ENCODE data around the gene ZNF649.

ZNF649 gene

DNA sequence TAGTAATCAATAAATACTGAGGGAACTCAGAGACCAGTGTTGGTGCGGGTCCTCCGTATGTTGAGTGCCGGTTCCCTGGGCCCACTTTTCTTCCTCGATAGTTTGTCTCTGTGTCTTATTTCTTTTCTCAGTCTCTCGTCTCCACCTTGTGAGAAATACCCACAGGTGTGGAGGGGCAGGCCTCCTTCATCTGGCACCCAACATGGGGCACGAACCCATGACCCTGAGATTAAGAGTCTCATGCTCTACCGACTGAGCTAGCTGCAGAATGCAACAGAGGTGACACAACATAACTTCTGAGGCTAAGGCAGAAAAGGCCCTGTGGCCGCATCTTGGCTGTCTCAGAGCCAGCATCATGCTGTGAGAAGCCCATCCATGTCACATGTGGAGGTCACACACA is 17.1 kb upstream of the ZNF649 start:
- H3K4me3 ChIP-seq (ENCODE audit: low read depth, low read length) = no peak overlapping the region
- POLR2A ChIA-PET = no interaction called here
- H3K36me3 ChIP-seq (ENCODE audit: control insufficient read depth in 2 of 2, insufficient read depth in 1 of 2, low read length in 2 of 2) = no peaks in the 10 kb centered on the region
- CTCF ChIA-PET = no interaction called here
- H3K27ac ChIP-seq (ENCODE audit: extremely low read depth, low read depth, low read length) = no peak overlapping the region
- no peaks in the 10 kb centered on the region for H3K9me3 ChIP-seq (ENCODE audit: control insufficient read depth, insufficient read depth, low read depth, low read length)
- H3K4me1 ChIP-seq (ENCODE audit: control insufficient read depth, insufficient read depth, low read length) = no peaks in the 10 kb centered on the region
- TF ChIP-seq SCRT2 (tag by site-specific recombination; IDR thresholded peaks at IDR 0.05) (peak; percentile 50), ZNF548 (tag by site-specific recombination; IDR thresholded peaks at IDR 0.05) (no peak), ZNF560 (tag by site-specific recombination; IDR thresholded peaks at IDR 0.05; ENCODE audit: borderline replicate concordance) (no peak), TRIM28 (IDR thresholded peaks at IDR 0.05; ENCODE audit: borderline replicate concordance, low read length) (peak; percentile 32; the same call in 1 of the 2 replicates), SETDB1 (IDR thresholded peaks at IDR 0.05; ENCODE audit: insufficient read length, low read length) (peak; percentile 91)

DNA sequence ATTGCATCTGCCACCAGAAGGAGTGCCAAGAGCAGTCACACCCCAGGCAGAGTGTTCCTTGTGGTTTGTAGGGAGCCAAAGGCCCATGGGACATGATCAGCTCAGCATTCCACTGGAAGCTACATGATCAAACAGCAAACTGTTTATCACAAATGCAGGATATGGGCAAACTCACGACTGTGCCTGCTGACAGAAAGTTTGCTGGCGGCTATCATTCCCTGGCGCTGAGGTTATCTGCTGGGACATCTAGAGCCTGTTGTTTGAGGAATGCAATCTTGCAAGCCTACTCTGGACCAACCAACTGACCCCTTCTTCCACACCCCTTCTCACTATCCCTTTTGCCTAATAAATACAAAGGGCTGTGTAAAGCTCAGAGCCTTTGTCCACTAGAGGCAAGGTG is 14.8 kb upstream of the ZNF649 start:
- Histone ChIP-seq H3K27ac (ENCODE audit: extremely low read depth, low read depth, low read length) (no peak overlapping the region), H3K9me3 (ENCODE audit: control insufficient read depth, insufficient read depth, low read depth, low read length) (no peaks in the 10 kb centered on the region), H3K36me3 (ENCODE audit: control insufficient read depth in 2 of 2, insufficient read depth in 1 of 2, low read length in 2 of 2) (no peaks in the 10 kb centered on the region), H3K4me3 (ENCODE audit: low read depth, low read length) (no peak overlapping the region), H3K4me1 (ENCODE audit: control insufficient read depth, insufficient read depth, low read length) (no peaks in the 10 kb centered on the region)
- CTCF ChIA-PET = no interaction called here
- no peak for TF ChIP-seq ZIC2 (tag by site-specific recombination; IDR thresholded peaks at IDR 0.05)
- no peak for TF ChIP-seq ZBTB8A (tag by site-specific recombination; IDR thresholded peaks at IDR 0.05)
- TF ChIP-seq ZNF175 (tag by site-specific recombination; IDR thresholded peaks at IDR 0.05) = no peak
- TF ChIP-seq ZNF223 (tag by site-specific recombination; IDR thresholded peaks at IDR 0.05) = no peak
- TF ChIP-seq, protein P1, sequence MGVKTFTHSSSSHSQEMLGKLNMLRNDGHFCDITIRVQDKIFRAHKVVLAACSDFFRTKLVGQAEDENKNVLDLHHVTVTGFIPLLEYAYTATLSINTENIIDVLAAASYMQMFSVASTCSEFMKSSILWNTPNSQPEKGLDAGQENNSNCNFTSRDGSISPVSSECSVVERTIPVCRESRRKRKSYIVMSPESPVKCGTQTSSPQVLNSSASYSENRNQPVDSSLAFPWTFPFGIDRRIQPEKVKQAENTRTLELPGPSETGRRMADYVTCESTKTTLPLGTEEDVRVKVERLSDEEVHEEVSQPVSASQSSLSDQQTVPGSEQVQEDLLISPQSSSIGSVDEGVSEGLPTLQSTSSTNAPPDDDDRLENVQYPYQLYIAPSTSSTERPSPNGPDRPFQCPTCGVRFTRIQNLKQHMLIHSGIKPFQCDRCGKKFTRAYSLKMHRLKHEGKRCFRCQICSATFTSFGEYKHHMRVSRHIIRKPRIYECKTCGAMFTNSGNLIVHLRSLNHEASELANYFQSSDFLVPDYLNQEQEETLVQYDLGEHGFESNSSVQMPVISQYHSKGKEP (tag by site-specific recombination; IDR thresholded peaks at IDR 0.05) = no peak
- TF ChIP-seq YY1 (tag by site-specific recombination; IDR thresholded peaks at IDR 0.05) = no peak
- POLR2A ChIA-PET = no interaction called here

DNA sequence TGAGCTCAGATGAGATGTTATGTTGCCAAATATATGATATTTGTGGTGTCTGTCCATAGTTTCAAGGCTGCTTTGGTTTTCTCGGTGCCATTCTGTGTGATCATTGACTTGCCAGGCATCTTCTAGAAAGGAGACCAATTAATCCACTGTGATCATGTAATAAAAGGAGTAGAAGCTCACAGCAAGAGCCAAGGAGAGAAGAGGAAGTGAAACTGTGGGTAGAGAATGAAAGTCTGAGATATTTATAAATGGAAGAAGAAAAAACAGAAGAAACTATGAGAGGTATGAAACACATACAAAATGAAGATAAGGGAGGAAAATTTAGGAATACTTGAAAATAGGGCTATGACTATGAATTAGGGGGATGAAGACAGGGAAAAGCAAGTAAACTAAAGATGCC is 11.3 kb upstream of the ZNF649 start:
- CTCF ChIA-PET = interaction anchor here (0.6 kb wide), 1 partner anchor 321 kb away, joined by 3 read pairs; no protein-coding TSS in a partner anchor
- TF ChIP-seq, protein P2, sequence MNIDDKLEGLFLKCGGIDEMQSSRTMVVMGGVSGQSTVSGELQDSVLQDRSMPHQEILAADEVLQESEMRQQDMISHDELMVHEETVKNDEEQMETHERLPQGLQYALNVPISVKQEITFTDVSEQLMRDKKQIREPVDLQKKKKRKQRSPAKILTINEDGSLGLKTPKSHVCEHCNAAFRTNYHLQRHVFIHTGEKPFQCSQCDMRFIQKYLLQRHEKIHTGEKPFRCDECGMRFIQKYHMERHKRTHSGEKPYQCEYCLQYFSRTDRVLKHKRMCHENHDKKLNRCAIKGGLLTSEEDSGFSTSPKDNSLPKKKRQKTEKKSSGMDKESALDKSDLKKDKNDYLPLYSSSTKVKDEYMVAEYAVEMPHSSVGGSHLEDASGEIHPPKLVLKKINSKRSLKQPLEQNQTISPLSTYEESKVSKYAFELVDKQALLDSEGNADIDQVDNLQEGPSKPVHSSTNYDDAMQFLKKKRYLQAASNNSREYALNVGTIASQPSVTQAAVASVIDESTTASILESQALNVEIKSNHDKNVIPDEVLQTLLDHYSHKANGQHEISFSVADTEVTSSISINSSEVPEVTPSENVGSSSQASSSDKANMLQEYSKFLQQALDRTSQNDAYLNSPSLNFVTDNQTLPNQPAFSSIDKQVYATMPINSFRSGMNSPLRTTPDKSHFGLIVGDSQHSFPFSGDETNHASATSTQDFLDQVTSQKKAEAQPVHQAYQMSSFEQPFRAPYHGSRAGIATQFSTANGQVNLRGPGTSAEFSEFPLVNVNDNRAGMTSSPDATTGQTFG (tag by site-specific recombination; IDR thresholded peaks at IDR 0.05; ENCODE audit: borderline replicate concordance) = no peak
- TF ChIP-seq ZNF585B (tag by site-specific recombination; IDR thresholded peaks at IDR 0.05) = no peak
- TF ChIP-seq ZNF140 (tag by site-specific recombination; IDR thresholded peaks at IDR 0.05) = no peak
- TF ChIP-seq ZNF202 (tag by site-specific recombination; IDR thresholded peaks at IDR 0.05; ENCODE audit: borderline replicate concordance) = no peak
- TF ChIP-seq, protein P3, sequence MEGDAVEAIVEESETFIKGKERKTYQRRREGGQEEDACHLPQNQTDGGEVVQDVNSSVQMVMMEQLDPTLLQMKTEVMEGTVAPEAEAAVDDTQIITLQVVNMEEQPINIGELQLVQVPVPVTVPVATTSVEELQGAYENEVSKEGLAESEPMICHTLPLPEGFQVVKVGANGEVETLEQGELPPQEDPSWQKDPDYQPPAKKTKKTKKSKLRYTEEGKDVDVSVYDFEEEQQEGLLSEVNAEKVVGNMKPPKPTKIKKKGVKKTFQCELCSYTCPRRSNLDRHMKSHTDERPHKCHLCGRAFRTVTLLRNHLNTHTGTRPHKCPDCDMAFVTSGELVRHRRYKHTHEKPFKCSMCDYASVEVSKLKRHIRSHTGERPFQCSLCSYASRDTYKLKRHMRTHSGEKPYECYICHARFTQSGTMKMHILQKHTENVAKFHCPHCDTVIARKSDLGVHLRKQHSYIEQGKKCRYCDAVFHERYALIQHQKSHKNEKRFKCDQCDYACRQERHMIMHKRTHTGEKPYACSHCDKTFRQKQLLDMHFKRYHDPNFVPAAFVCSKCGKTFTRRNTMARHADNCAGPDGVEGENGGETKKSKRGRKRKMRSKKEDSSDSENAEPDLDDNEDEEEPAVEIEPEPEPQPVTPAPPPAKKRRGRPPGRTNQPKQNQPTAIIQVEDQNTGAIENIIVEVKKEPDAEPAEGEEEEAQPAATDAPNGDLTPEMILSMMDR (tag by site-specific recombination; IDR thresholded peaks at IDR 0.05) = no peak
- no peak for TF ChIP-seq OVOL3 (tag by site-specific recombination; IDR thresholded peaks at IDR 0.05)
- TF ChIP-seq, protein P4, sequence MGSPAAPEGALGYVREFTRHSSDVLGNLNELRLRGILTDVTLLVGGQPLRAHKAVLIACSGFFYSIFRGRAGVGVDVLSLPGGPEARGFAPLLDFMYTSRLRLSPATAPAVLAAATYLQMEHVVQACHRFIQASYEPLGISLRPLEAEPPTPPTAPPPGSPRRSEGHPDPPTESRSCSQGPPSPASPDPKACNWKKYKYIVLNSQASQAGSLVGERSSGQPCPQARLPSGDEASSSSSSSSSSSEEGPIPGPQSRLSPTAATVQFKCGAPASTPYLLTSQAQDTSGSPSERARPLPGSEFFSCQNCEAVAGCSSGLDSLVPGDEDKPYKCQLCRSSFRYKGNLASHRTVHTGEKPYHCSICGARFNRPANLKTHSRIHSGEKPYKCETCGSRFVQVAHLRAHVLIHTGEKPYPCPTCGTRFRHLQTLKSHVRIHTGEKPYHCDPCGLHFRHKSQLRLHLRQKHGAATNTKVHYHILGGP (tag by site-specific recombination; IDR thresholded peaks at IDR 0.05) = no peak
- TF ChIP-seq ZNF112 (tag by site-specific recombination; IDR thresholded peaks at IDR 0.05) = no peak
- no peak for TF ChIP-seq ZNF555 (tag by site-specific recombination; conservative IDR thresholded peaks at IDR 0.05)
- no peak for TF ChIP-seq ZNF394 (tag by site-specific recombination; IDR thresholded peaks at IDR 0.05; ENCODE audit: borderline replicate concordance)
- TF ChIP-seq, protein P5, sequence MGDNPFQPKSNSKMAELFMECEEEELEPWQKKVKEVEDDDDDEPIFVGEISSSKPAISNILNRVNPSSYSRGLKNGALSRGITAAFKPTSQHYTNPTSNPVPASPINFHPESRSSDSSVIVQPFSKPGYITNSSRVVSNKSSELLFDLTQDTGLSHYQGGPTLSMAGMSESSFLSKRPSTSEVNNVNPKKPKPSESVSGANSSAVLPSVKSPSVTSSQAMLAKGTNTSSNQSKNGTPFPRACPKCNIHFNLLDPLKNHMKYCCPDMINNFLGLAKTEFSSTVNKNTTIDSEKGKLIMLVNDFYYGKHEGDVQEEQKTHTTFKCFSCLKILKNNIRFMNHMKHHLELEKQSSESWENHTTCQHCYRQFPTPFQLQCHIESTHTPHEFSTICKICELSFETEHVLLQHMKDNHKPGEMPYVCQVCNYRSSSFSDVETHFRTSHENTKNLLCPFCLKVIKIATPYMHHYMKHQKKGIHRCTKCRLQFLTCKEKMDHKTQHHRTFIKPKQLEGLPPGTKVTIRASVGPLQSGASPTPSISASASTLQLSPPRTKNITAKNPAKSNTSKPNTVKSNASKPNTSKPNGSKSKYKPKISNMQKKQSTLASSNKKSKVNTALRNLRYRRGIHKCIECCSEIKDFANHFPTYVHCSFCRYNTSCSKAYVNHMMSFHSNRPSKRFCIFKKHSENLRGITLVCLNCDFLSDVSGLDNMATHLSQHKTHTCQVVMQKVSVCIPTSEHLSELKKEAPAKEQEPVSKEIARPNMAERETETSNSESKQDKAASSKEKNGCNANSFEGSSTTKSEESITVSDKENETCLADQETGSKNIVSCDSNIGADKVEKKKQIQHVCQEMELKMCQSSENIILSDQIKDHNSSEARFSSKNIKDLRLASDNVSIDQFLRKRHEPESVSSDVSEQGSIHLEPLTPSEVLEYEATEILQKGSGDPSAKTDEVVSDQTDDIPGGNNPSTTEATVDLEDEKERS (tag by site-specific recombination; IDR thresholded peaks at IDR 0.05) = no peak
- TF ChIP-seq ZNF311 (tag by site-specific recombination; IDR thresholded peaks at IDR 0.05; ENCODE audit: borderline replicate concordance) = no peak

More for the DNA sequence above, 11.3 kb upstream of the ZNF649 start:
- no peaks in the 10 kb centered on the region for H3K9me3 ChIP-seq (ENCODE audit: control insufficient read depth, insufficient read depth, low read depth, low read length)
- H3K36me3 ChIP-seq (ENCODE audit: control insufficient read depth in 2 of 2, insufficient read depth in 1 of 2, low read length in 2 of 2) = no peaks in the 10 kb centered on the region
- no peak overlapping the region for H3K4me3 ChIP-seq (ENCODE audit: low read depth, low read length)
- POLR2A ChIA-PET = no interaction called here
- H3K4me1 ChIP-seq (ENCODE audit: control insufficient read depth, insufficient read depth, low read length) = no peaks in the 10 kb centered on the region
- no peak overlapping the region for H3K27ac ChIP-seq (ENCODE audit: extremely low read depth, low read depth, low read length)
